H54 (cell line): Measurements from ENCODE around the gene FBXO31.

Experiments used
- DNase-seq: peaks from one replicate; pipeline ENCODE4 v3.0.0; 2011; ENCODE audit warnings: low spot score, mixed read lengths; ENCODE audit not compliant: insufficient read length
- FAIRE-seq: peaks from 3 replicates; lab custom pipeline; 2011; peaks lifted over from hg19 to GRCh38; lab: Jason Lieb, UNC
- POLR2A ChIP-seq: IDR thresholded peaks from 2 replicates; pipeline ENCODE4 v1.6.1; 2011; ENCODE audit warnings: low read depth, mild to moderate bottlenecking, low read length

FBXO31 gene

DNA sequence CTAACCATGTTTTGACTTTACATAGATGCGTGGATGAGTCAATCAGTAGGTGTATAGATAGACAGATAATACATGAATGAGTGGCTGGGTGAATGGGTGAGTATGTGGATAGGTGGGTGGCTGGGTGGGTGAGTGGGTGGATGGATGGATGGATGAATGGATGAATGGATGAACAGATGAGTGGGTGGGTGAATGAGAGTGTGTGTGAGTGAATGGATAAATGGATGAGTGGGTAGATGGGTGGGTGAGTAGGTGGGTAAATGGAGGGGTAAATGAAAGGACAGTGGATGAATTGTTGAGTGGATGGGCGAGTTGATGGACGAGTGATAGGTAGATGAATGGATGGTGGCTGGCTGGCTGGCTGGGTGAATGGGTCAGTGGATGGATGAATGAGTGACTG is 89.6 kb downstream of the FBXO31 start:
- TF ChIP-seq POLR2A, result no peak
- FAIRE-seq (no peak), DNase-seq (no peak)

DNA sequence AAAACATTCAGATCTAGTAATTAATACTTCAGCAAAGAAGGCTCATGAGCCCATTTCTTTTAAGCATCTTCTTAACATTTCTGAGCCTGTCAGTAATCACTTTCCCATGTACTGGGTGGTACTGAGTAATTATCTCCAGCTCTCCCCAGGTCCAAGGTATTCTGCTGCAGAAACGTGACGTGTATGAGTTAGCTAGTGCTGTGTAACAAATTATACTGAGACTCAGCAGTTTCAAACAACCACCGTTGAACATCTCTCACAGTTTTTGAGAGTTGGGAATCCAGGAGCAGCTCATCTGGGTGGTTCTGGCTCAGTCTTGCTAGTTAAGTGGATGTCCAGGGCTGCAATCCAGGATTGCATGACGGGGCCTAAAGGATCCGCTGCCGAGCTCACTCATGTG is 91.6 kb downstream of the FBXO31 start:
- no peak for TF ChIP-seq POLR2A
- DNase-seq (no peak), FAIRE-seq (no peak)

DNA sequence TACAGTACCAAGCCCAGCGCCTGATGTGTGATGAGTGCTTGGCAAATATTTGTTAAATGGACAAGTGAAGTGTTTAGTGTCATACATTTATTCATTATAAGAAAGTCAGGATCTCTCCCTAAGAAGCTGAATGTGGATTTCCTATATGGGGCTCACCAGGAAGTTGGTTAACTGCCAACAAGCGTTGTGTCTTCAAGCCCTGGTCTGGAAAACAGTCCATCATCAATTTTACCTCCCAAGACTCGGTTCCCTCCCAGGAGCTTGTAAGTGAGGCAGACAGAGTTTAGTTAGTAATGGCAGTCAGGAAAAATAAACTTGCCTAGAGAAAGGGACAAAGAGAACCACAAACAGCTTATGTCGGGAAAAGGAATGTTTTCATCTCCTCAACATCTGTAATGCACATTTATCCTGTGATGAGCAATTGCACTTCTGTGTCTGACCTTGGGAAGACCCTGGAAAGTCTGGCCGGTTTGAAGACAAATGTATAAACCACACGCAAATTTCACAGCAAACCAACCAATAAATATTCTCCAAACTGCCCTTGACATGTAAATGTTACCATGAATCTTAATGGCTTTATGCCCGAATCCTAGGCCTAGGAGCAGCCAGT is 94.7 kb downstream of the FBXO31 start:
- no peak for FAIRE-seq
- no peak for DNase-seq
- no peak for TF ChIP-seq POLR2A

- DNase-seq (no peak), FAIRE-seq (no peak)
- TF ChIP-seq POLR2A, result no peak
Measured at GRCh38 chr16:87286839-87287626, 96.5 kb downstream of the FBXO31 start.

GRCh38 chr16:87284183-87284582 is 99.4 kb downstream of the FBXO31 start:
- FAIRE-seq (no peak), DNase-seq (no peak)
- no peak for TF ChIP-seq POLR2A

DNA sequence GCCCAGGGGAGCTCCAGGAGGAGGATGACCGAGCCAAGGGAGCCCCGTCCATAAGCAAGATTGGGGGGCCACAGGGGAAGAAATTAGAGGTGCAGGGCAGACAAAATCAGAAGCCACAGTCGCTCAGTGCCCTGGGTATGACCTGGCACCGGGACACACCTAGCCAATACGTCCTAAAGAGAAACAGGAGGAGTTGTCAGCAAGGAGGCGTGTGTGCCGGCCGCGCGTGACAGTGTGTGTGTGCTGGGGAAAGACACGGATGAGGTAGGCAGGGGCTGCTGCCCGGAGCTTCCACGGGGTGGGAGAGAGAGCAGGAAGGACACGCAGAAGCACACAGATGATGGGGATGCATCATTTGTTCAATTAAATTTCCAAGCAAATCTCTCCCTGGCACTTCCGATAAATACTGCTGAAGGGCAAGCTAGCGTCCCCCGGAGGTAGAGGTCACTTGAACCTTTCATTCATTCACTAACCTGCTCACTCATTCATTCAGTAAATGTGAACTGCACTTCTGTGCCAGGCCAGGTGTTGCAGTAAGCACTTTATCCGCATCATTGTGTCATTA is 104.4 kb downstream of the FBXO31 start:
- TF ChIP-seq POLR2A, result no peak
- DNase-seq (no peak), FAIRE-seq (no peak)

DNA sequence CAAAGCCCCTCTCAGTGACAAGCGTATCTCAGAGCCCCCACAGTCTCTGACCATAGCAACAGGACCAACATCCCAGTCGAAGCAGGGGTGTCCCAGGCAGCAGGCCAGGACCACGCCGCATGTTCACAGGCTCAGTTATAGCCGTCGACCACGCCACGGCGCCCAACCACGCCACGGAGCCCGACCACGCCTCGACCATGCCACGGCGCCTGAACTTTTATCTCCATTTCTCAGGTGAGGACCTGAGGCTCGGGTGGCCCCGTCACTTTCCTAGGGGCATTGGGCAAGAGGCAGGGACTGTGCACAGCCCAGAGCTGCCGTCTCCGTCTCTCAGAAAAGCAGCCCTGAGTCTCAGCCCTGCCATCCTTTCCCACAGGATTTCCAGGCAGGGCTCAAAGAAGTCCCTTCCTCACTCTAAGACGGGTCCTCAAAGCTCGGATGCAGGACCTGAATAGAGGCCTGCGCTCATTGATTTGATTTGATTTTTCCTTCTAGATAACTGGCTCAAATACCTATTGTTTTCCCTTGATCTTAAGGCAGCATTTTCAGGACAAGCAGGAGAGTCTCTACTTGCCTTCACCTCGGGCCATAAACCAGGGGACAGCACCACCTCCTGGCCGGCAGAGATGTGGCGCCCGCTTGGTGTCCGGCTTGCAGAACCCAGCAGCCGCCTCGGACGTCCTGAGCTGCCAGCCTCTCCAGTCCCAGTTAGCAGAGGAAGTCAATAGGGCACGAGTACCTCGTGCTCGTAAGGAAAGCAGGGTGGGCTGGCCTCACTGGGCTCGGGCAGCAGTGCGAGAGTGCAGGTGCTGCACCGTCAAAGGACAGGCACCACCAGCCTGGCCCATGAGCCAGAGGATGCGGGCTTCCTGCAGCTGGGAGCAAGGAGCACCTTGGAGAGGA is 105.1 kb downstream of the FBXO31 start:
- FAIRE-seq (no peak), DNase-seq (peak; percentile 91)
- no peak for TF ChIP-seq POLR2A
